Measurements from ENCODE around the gene SH3BP5.
A peak's percentile ranks its signal among the peaks of the same experiment; 100 is the strongest.

SH3BP5 gene

DNA sequence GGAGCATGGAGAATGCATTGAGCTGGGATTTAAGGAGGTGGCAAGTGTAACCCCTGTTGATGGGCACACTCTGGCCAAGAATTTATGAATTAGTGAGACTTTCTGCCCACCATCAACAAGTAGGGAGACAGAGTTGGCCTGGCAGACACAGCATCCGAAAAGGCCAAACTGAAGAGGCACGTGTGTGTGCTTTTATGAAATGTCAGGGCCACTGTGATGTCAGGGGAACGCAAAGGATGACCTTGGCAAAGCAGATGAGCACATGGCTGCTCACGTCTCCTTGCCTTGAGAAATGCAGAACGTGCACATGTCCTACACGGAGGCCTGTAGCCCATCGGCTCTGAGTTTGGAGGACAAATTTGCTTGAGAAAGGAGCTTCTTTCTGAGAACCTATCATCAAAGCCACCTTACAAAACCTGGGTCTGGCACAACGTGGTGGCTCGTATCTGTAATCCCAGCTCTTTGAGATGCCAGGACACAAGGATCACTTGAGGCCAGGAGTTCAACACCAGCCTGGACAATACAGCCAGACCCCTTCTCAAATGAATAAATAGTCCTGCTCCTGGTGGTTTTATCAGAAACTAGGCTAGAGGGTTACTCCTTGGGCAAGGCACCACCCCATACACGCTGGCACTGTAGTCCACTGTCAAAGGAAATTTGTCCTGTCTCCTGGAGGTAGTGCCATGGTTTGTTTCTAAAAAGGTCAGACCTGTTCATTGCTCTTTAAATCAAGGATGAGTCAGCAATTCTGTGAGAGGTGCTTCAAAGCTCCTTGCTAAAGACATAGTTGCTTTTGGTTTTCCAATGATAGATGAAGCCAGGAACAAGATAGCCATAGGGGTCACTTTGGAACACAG lies 941 bp upstream of the SH3BP5 start:
- peak overlapping the region; percentile 47 for H3K27ac ChIP-seq (ENCODE audit: low read depth, low read length)
- peak overlapping the region; percentile 53 for H3K9ac ChIP-seq (ENCODE audit: low read depth, low read length)
- peak overlapping the region; percentile 79 for H3K4me3 ChIP-seq (ENCODE audit: low read depth, low read length)
- peaks cover 26% of the 10 kb centered on the region for H3K4me1 ChIP-seq (ENCODE audit: control insufficient read depth, insufficient read depth, low read length)
- no peaks in the 10 kb centered on the region for H3K9me3 ChIP-seq (ENCODE audit: control insufficient read depth, insufficient read depth, low read length)
- peaks cover 24% of the 10 kb centered on the region for H3K27me3 ChIP-seq (ENCODE audit: control insufficient read depth, insufficient read depth, low read length)
- no peaks in the 10 kb centered on the region for H3K36me3 ChIP-seq (ENCODE audit: control insufficient read depth, insufficient read depth, low read length)

DNA sequence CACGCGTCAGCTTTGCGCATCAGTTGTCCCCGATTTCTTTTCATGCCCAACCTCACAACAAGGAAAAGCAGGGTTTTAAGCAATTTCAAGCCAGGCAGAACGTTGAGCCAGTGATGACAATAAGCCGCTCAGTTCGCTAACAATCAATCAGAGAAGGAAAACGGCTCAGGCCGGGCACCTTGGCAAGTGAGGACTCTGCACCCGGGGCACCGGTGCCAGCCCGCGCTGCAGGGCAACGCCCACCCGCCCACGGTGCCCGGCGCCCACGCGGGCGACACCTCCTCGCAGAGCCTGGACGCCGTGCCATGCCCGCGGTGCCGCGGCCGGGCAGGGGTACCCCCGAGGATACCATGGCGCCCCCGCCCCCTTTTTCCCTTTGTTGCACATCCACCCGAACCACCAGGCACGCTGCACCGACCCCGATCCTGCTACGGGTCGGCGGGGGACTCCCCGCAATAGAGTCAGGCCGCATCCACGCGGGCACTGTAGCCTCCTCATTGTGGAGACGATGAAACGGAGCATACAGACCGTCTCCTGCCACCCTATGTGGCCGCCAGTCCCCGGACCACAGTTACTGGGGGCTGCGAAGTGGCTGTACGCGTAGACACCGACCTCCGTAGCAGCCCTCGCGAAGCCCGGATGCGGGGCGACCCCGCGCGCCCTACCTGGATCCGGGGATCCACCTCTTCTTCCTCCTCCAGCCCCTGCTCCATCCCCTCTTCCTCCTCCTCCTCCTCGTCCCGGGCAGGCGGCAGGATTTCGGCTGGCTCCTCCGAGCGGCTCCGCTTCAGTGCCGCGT lies 581 bp downstream of the SH3BP5 start:
- Histone ChIP-seq H3K9ac (ENCODE audit: low read depth, low read length) (peak overlapping the region; percentile 5; the same call in 1 of the 2 replicates), H3K9me3 (ENCODE audit: control insufficient read depth, insufficient read depth, low read length) (no peaks in the 10 kb centered on the region)

DNA sequence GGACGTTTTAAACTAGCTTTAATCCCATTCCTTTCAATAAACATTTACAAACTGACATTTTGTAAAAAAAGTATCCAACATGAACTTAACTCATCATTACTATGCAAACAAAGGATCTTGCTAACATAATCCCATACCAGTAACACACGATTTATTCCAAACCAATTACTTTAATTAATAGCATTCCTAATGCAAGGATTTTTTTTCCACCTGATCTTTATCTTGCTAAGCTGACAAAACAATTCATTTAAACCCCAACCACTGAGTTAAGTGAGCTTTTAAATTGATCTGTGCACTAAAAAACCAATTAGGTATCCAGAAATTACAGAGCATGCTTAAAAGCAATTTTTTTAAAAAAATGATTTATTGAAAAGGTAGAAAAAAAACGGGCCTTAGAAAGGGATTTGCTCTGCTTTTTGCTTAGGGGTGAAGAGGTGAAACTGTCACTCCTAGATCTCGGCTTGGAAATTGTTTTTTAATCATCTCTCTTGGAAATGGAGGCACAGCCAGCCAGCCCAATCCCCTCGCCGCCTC lies 1.2 kb downstream of the SH3BP5 start:
- peaks cover 26% of the 10 kb centered on the region for H3K4me1 ChIP-seq (ENCODE audit: control insufficient read depth, insufficient read depth, low read length)
- H3K36me3 ChIP-seq (ENCODE audit: control insufficient read depth, insufficient read depth, low read length) = no peaks in the 10 kb centered on the region
- H3K4me3 ChIP-seq (ENCODE audit: low read depth, low read length) = peak overlapping the region; percentile 79
- H3K9ac ChIP-seq (ENCODE audit: low read depth, low read length) = no peak overlapping the region
- H3K9me3 ChIP-seq (ENCODE audit: control insufficient read depth, insufficient read depth, low read length) = no peaks in the 10 kb centered on the region
- H3K27ac ChIP-seq (ENCODE audit: low read depth, low read length) = no peak overlapping the region
- H3K27me3 ChIP-seq (ENCODE audit: control insufficient read depth, insufficient read depth, low read length) = peaks cover 24% of the 10 kb centered on the region

More for the DNA sequence above, 581 bp downstream of the SH3BP5 start:
- Histone ChIP-seq H3K27ac (ENCODE audit: low read depth, low read length) (no peak overlapping the region), H3K4me1 (ENCODE audit: control insufficient read depth, insufficient read depth, low read length) (peaks cover 26% of the 10 kb centered on the region), H3K4me3 (ENCODE audit: low read depth, low read length) (peak overlapping the region; percentile 79), H3K36me3 (ENCODE audit: control insufficient read depth, insufficient read depth, low read length) (no peaks in the 10 kb centered on the region), H3K27me3 (ENCODE audit: control insufficient read depth, insufficient read depth, low read length) (peaks cover 24% of the 10 kb centered on the region)

DNA sequence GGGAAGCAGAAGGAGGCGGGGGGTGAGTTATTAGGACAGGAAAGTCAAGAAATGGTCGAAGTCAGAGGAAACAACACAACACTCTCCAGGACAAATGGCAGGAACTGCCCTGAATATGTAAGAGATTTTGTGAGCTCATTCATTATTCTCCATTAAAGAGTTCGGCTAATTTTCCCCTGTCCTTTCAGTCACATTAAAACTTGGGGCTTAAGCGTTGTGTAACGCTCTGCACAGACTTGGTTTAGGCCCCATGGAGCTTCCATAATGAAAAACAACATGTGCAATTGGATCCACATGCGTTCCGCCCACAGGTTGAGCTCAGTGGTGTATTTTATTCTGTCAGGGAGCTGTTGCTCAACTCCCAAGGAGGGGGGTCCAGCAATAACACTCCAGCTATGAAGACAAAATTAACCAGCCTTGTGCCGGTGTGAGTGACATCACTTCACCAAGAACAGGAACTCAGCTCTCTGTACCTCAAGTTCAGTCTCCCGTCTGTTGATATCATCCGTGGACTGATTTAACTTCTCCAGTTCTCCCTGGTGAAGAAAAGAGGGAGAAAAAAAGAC lies 2.3 kb downstream of the SH3BP5 start:
- H3K9ac ChIP-seq (ENCODE audit: low read depth, low read length) = no peak overlapping the region

DNA sequence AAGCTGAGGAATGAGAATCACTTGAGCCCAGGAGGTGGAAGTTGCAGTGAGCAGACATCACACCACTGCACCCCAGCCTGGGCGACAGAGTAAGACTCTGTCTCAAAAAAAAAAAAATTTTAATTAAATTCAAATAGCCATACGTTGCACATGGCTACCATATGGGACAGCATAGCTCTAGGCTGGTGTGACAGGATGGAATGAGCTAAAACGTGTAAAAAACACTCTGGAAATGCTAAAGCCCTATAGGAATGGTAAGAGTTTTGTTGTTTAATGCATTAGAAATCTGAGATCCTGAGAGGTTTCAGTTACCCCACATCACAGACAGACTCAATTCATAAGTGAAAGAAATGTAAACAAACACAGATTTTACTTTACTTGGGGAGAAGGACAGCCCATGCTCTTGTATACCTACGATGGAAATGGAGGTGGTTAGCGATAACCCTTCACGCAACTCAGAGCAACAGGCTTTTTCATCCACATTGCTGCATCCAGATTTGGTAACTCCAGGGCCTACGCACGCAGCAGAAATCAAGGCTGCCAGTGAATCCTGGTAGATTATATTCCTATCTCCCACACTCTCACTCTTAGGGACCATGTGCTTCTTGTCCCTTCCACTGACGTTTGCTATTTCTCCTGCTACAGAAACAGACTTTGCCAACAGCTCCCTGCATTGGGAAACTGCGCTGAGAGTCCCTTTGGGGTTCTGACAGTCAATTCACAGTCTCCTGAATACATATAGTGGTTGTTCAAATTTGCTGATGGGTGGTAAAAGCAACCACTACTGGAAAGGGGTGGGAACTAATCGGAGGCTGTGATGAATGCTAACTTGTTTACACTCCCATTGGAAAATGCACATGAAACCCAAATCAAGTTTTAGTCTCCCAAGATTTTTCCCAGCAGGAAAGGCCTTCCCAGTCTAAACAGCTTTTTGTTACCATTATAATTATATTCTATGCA lies 3.1 kb downstream of the SH3BP5 start:
- peaks cover 24% of the 10 kb centered on the region for H3K27me3 ChIP-seq (ENCODE audit: control insufficient read depth, insufficient read depth, low read length)

More for the DNA sequence above, 2.3 kb downstream of the SH3BP5 start:
- Histone ChIP-seq H3K27ac (ENCODE audit: low read depth, low read length) (peak overlapping the region; percentile 2), H3K4me1 (ENCODE audit: control insufficient read depth, insufficient read depth, low read length) (peaks cover 32% of the 10 kb centered on the region), H3K36me3 (ENCODE audit: control insufficient read depth, insufficient read depth, low read length) (no peaks in the 10 kb centered on the region), H3K27me3 (ENCODE audit: control insufficient read depth, insufficient read depth, low read length) (peaks cover 24% of the 10 kb centered on the region), H3K9me3 (ENCODE audit: control insufficient read depth, insufficient read depth, low read length) (no peaks in the 10 kb centered on the region), H3K4me3 (ENCODE audit: low read depth, low read length) (0 out of 2 replicates have a peak overlapping the region, but pooled peaks have one; percentile 20)

DNA sequence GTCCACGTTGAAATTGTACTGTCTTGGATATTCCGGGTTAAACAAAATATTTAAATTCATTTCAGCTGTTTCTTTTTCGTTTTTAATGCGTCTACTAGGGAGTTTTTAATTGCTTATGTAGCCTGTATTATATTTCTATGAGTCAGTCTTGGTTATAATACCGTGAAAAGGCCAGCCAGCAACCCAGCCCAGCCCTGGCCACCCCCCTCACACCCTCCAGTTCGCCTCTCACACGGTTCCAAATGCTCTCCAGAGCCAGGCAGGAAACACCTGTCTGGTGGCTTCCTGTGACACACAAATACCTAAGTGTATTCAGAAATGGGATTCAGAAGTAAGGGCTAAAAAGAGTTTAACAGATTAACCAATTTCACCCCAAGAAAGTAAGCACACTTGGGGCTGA lies 4.4 kb downstream of the SH3BP5 start:
- Histone ChIP-seq H3K9ac (ENCODE audit: low read depth, low read length) (no peak overlapping the region), H3K27ac (ENCODE audit: low read depth, low read length) (no peak overlapping the region), H3K27me3 (ENCODE audit: control insufficient read depth, insufficient read depth, low read length) (peaks cover 13% of the 10 kb centered on the region; the same call in 1 of the 2 replicates), H3K9me3 (ENCODE audit: control insufficient read depth, insufficient read depth, low read length) (no peaks in the 10 kb centered on the region), H3K4me1 (ENCODE audit: control insufficient read depth, insufficient read depth, low read length) (peaks cover 37% of the 10 kb centered on the region), H3K4me3 (ENCODE audit: low read depth, low read length) (no peak overlapping the region), H3K36me3 (ENCODE audit: control insufficient read depth, insufficient read depth, low read length) (no peaks in the 10 kb centered on the region)

More for the DNA sequence above, 3.1 kb downstream of the SH3BP5 start:
- Histone ChIP-seq H3K36me3 (ENCODE audit: control insufficient read depth, insufficient read depth, low read length) (no peaks in the 10 kb centered on the region), H3K4me1 (ENCODE audit: control insufficient read depth, insufficient read depth, low read length) (peaks cover 38% of the 10 kb centered on the region), H3K9ac (ENCODE audit: low read depth, low read length) (no peak overlapping the region), H3K9me3 (ENCODE audit: control insufficient read depth, insufficient read depth, low read length) (no peaks in the 10 kb centered on the region), H3K4me3 (ENCODE audit: low read depth, low read length) (no peak overlapping the region), H3K27ac (ENCODE audit: low read depth, low read length) (peak overlapping the region; percentile 2)

DNA sequence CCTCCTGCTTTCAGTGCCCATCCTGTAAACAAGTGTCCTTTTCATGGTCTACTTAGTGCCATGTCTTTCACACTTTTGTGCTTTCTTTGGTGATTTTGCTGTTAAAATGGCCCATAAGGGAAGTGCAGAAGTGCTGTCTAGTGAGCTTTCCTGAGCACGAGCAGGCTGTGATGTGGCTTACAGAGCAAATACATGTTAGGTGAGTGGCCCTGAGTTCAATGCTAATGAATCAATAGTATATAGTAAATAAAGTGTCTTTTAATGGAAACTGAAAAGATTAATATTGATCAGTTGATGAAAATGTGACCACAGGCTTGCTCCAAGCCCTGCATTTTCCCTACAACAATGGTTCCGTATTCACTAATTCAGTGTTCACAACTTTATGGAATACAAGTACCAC lies 5.7 kb downstream of the SH3BP5 start:
- Histone ChIP-seq H3K9ac (ENCODE audit: low read depth, low read length) (no peak overlapping the region), H3K4me1 (ENCODE audit: control insufficient read depth, insufficient read depth, low read length) (peaks cover 35% of the 10 kb centered on the region), H3K27me3 (ENCODE audit: control insufficient read depth, insufficient read depth, low read length) (peaks cover 8% of the 10 kb centered on the region; the same call in 1 of the 2 replicates), H3K9me3 (ENCODE audit: control insufficient read depth, insufficient read depth, low read length) (no peaks in the 10 kb centered on the region), H3K27ac (ENCODE audit: low read depth, low read length) (no peak overlapping the region), H3K4me3 (ENCODE audit: low read depth, low read length) (no peak overlapping the region), H3K36me3 (ENCODE audit: control insufficient read depth, insufficient read depth, low read length) (no peaks in the 10 kb centered on the region)

DNA sequence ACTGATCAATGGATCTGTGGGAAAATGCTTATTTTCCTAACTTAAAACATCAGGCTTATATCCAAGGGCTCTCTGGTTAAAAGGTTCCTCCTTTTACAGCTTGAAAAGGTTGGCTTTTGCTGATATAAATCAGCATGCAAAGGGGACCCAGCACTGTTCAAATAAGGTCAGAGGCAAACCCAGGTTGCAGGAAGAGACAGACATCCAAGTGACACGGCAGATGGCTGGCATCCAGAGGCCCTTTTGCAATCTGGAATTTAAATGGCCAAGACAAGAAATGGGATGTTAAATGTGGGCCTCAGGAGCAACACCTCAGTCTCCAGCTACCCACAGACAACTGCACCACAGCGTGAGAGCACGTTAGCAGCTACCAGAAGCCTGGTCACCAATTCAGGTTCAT lies 6.3 kb downstream of the SH3BP5 start:
- H3K27ac ChIP-seq (ENCODE audit: low read depth, low read length) = peak overlapping the region; percentile 18
- peaks cover 31% of the 10 kb centered on the region for H3K4me1 ChIP-seq (ENCODE audit: control insufficient read depth, insufficient read depth, low read length)
- no peak overlapping the region for H3K9ac ChIP-seq (ENCODE audit: low read depth, low read length)

DNA sequence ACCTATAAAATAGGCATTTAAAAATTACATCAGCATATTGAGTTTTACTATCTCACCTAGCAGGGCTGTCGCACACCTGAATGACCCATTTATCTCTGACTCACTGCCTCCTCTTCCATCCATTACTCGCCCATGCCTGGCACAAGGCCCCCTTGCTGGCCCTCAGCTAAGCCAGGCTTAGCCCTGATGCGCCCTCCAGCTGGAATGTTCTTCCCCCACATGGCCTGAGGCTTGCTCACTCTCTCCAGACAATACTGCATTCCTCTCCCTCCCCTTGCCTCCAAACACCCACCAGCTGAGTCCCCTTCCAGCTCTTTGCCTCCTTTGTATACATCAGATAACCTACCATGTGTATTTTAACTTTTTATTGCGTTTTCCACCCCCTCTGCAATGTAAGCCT lies 7.2 kb downstream of the SH3BP5 start:
- H3K9ac ChIP-seq (ENCODE audit: low read depth, low read length) = no peak overlapping the region
- H3K4me1 ChIP-seq (ENCODE audit: control insufficient read depth, insufficient read depth, low read length) = peaks cover 23% of the 10 kb centered on the region
- H3K9me3 ChIP-seq (ENCODE audit: control insufficient read depth, insufficient read depth, low read length) = no peaks in the 10 kb centered on the region
- H3K27me3 ChIP-seq (ENCODE audit: control insufficient read depth, insufficient read depth, low read length) = no peaks in the 10 kb centered on the region
- no peaks in the 10 kb centered on the region for H3K36me3 ChIP-seq (ENCODE audit: control insufficient read depth, insufficient read depth, low read length)
- no peak overlapping the region for H3K4me3 ChIP-seq (ENCODE audit: low read depth, low read length)
- peak overlapping the region; percentile 62 for H3K27ac ChIP-seq (ENCODE audit: low read depth, low read length)

More for the DNA sequence above, 6.3 kb downstream of the SH3BP5 start:
- Histone ChIP-seq H3K4me3 (ENCODE audit: low read depth, low read length) (no peak overlapping the region), H3K36me3 (ENCODE audit: control insufficient read depth, insufficient read depth, low read length) (no peaks in the 10 kb centered on the region), H3K27me3 (ENCODE audit: control insufficient read depth, insufficient read depth, low read length) (peaks cover 1% of the 10 kb centered on the region; the same call in 1 of the 2 replicates), H3K9me3 (ENCODE audit: control insufficient read depth, insufficient read depth, low read length) (no peaks in the 10 kb centered on the region)

DNA sequence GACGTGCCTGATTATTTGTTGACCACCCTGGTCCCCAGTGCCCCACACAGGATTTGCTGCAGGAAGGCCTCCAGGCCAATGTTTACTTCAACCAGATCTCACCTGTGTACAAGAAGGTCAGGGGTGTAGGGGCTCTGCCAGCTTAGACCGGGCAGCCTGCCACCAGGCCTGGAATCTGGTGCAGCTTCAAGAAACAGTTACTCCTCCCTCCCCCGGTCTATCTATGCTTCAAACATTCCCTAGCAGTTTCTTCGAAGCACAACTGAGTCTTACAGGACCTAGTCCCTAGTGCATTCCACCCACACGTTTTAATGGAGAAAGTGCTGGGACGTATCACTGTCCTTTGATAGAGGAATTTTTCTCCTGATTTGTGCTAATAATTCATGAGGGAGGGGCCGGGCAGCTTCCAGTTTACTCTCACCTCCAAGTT lies 8.0 kb downstream of the SH3BP5 start:
- H3K4me1 ChIP-seq (ENCODE audit: control insufficient read depth, insufficient read depth, low read length) = peaks cover 15% of the 10 kb centered on the region
- no peaks in the 10 kb centered on the region for H3K9me3 ChIP-seq (ENCODE audit: control insufficient read depth, insufficient read depth, low read length)
- H3K9ac ChIP-seq (ENCODE audit: low read depth, low read length) = no peak overlapping the region
- H3K27me3 ChIP-seq (ENCODE audit: control insufficient read depth, insufficient read depth, low read length) = no peaks in the 10 kb centered on the region
- H3K36me3 ChIP-seq (ENCODE audit: control insufficient read depth, insufficient read depth, low read length) = no peaks in the 10 kb centered on the region
- H3K4me3 ChIP-seq (ENCODE audit: low read depth, low read length) = no peak overlapping the region
- H3K27ac ChIP-seq (ENCODE audit: low read depth, low read length) = no peak overlapping the region

Measured in HUES48 (cell line).